ENCODE data around the gene EFNA4.

EFNA4 gene

GRCh38 chr1:155093911-155094621, 30.5 kb downstream of the EFNA4 start (continued):
- TF ChIP-seq HIC1 (tag by site-specific recombination; IDR thresholded peaks at IDR 0.05) (0 out of 2 replicates have a peak, but pooled peaks have one; percentile 40), ZNF341 (tag by site-specific recombination; IDR thresholded peaks at IDR 0.05; ENCODE audit: low read depth) (peak; percentile 54), ZNF18 (tag by site-specific recombination; IDR thresholded peaks at IDR 0.05) (peak; percentile 71; the same call in 1 of the 2 replicates), PRDM4 (tag by site-specific recombination; IDR thresholded peaks at IDR 0.05) (no peak), ZNF335 (tag by site-specific recombination; conservative IDR thresholded peaks at IDR 0.05) (peak; percentile 32), ZNF529 (tag by site-specific recombination; IDR thresholded peaks at IDR 0.05; ENCODE audit: insufficient replicate concordance) (no peak), ZBTB21 (tag by site-specific recombination; IDR thresholded peaks at IDR 0.05) (no peak), KLF8 (tag by site-specific recombination; IDR thresholded peaks at IDR 0.05) (peak; percentile 28; the same call in 1 of the 2 replicates), WT1 (tag by site-specific recombination; IDR thresholded peaks at IDR 0.05) (peak; percentile 35; the same call in 1 of the 2 replicates), ZNF398 (tag by site-specific recombination; IDR thresholded peaks at IDR 0.05) (peak; percentile 92), KLF1 (tag by site-specific recombination; IDR thresholded peaks at IDR 0.05) (peak; percentile 83), ZBTB48 (tag by site-specific recombination; IDR thresholded peaks at IDR 0.05) (peak; percentile 73), OSR2 (tag by site-specific recombination; IDR thresholded peaks at IDR 0.05) (0 out of 2 replicates have a peak, but pooled peaks have one; percentile 6), ZNF692 (tag by site-specific recombination; IDR thresholded peaks at IDR 0.05) (peak; percentile 19; the same call in 1 of the 2 replicates), ZNF660 (tag by site-specific recombination; IDR thresholded peaks at IDR 0.05) (peak; percentile 38; the same call in 1 of the 2 replicates), BCL11A (tag by site-specific recombination; IDR thresholded peaks at IDR 0.05; ENCODE audit: low read depth) (no peak), ZNF23 (tag by site-specific recombination; IDR thresholded peaks at IDR 0.05; ENCODE audit: borderline replicate concordance) (no peak), ZEB2 (tag by site-specific recombination; IDR thresholded peaks at IDR 0.05) (peak; percentile 8), SP3 (tag by site-specific recombination; IDR thresholded peaks at IDR 0.05) (0 out of 2 replicates have a peak, but pooled peaks have one; percentile 5), ZNF2 (tag by site-specific recombination; IDR thresholded peaks at IDR 0.05) (peak; percentile 56; the same call in 1 of the 2 replicates), ZNF416 (tag by site-specific recombination; IDR thresholded peaks at IDR 0.05) (0 out of 2 replicates have a peak, but pooled peaks have one; percentile 40), ZNF24 (tag by site-specific recombination; IDR thresholded peaks at IDR 0.05) (0 out of 2 replicates have a peak, but pooled peaks have one; percentile 26), PRDM10 (tag by site-specific recombination; IDR thresholded peaks at IDR 0.05) (peak; percentile 59), ZBTB8A (tag by site-specific recombination; IDR thresholded peaks at IDR 0.05) (peak; percentile 63), ZNF423 (tag by site-specific recombination; IDR thresholded peaks at IDR 0.05) (peak; percentile 32; the same call in 1 of the 2 replicates), GLIS1 (tag by site-specific recombination; IDR thresholded peaks at IDR 0.05) (peak; percentile 56; the same call in 1 of the 2 replicates)
